ENCODE data around the gene RNF157. TPM values are rescaled to one million over a fixed set of nuclear protein-coding genes. Genes with fewer than 3 reads are reported as not detected.

The RNF157 gene
- total and polyA plus RNA-seq, 2 of the 13 experiments (the other 11 are each of a cell fraction or from before 2014, with no cell fraction given): 0.44 to 1.5 TPM

GRCh38 chr17:76264755-76265623 lies 24.7 kb upstream of the RNF157 start, which contains the start of gene UBALD2 (continued):
- TF ChIP-seq HMGXB4 (CRISPR knock-in tag; IDR thresholded peaks at IDR 0.05; ENCODE audit: borderline replicate concordance in 1 of 2, low read depth in 1 of 2): peak in 1 of 2 experiments; percentile 46; a peak in 1 of 4 replicates
- 0 out of 2 replicates have a peak, but pooled peaks have one; percentile 26 for TF ChIP-seq MLXIP (CRISPR knock-in tag; IDR thresholded peaks at IDR 0.05; ENCODE audit: borderline replicate concordance)
- 0 out of 2 replicates have a peak, but pooled peaks have one; percentile 15 for TF ChIP-seq FOXP1 (IDR thresholded peaks at IDR 0.05)
- TF ChIP-seq FOXP1 (CRISPR knock-in tag; IDR thresholded peaks at IDR 0.05): no peak
- TF ChIP-seq KAT8 (CRISPR knock-in tag; IDR thresholded peaks at IDR 0.05): peak; percentile 69
- no peak for TF ChIP-seq MZF1 (CRISPR knock-in tag; IDR thresholded peaks at IDR 0.05; ENCODE audit: borderline replicate concordance)
- no peak for TF ChIP-seq MLLT10 (CRISPR knock-in tag; IDR thresholded peaks at IDR 0.05)
- no peak for TF ChIP-seq ZNF83 (CRISPR knock-in tag; IDR thresholded peaks at IDR 0.05; ENCODE audit: borderline replicate concordance)
- no peak for TF ChIP-seq ZBTB25 (CRISPR knock-in tag; IDR thresholded peaks at IDR 0.05)
- no peak for TF ChIP-seq NBN (conservative IDR thresholded peaks at IDR 0.05)
- TF ChIP-seq TCF7 (IDR thresholded peaks at IDR 0.05; ENCODE audit: low read depth): peak; percentile 43; the same call in 1 of the 2 replicates
- TF ChIP-seq ZMYM2 (CRISPR knock-in tag; IDR thresholded peaks at IDR 0.05): no peak
- TF ChIP-seq BRCA1 (CRISPR knock-in tag; IDR thresholded peaks at IDR 0.05): no peak
- TF ChIP-seq MED1 (CRISPR knock-in tag; IDR thresholded peaks at IDR 0.05): peak; percentile 67
- peak; percentile 91 for TF ChIP-seq CENPT (CRISPR knock-in tag; IDR thresholded peaks at IDR 0.05; ENCODE audit: low read depth)
- TF ChIP-seq ARID3A (IDR thresholded peaks at IDR 0.05; ENCODE audit: low read depth, low read length): peak; percentile 26; the same call in 1 of the 2 replicates
- no peak for TF ChIP-seq XBP1 (CRISPR knock-in tag; IDR thresholded peaks at IDR 0.05)
- TF ChIP-seq ARHGAP35 (CRISPR knock-in tag; IDR thresholded peaks at IDR 0.05; ENCODE audit: borderline replicate concordance): 0 out of 2 replicates have a peak, but pooled peaks have one; percentile 43
- TF ChIP-seq TFDP2 (CRISPR knock-in tag; IDR thresholded peaks at IDR 0.05): peak; percentile 93
- TF ChIP-seq ZNF24 (IDR thresholded peaks at IDR 0.05): peak; percentile 98
- TF ChIP-seq ZNF33A (CRISPR knock-in tag; IDR thresholded peaks at IDR 0.05; ENCODE audit: borderline replicate concordance): no peak
